ENCODE measurements around the gene CCM2.
"Not testable (repeated sequence)": the region's sequence is repeated elsewhere in the genome, so short reads cannot be mapped to it uniquely, and the experiment has no call there.

CCM2 gene

GRCh38 chr7:45106820-45107219, 106.8 kb downstream of the CCM2 start:
- DNase-seq (ENCODE audit: low read depth): no peak
- no peak overlapping the region for H3K4me3 ChIP-seq (ENCODE audit: low read depth, low read length)

GRCh38 chr7:45107356-45107755, 107.4 kb downstream of the CCM2 start:
- no peak overlapping the region for H3K4me3 ChIP-seq (ENCODE audit: low read depth, low read length)
- no peak for DNase-seq (ENCODE audit: low read depth)

- no peak for DNase-seq (ENCODE audit: low read depth)
- H3K4me3 ChIP-seq (ENCODE audit: low read depth, low read length): no peak overlapping the region
These were observed 108.9 kb downstream of the CCM2 start for GRCh38 chr7:45108863-45109262.

GRCh38 chr7:45111298-45112223, 111.6 kb downstream of the CCM2 start, which contains the start of gene TBRG4:
TSS of gene TBRG4 (minus strand) at chr7:45111697. CDS start at chr7:45109237, 2,460 bp downstream.
- H3K4me3 ChIP-seq (ENCODE audit: low read depth, low read length): peak within 1 kb of the TSS; percentile 88
- peak; percentile 63 for DNase-seq (ENCODE audit: low read depth)

- no peak for DNase-seq (ENCODE audit: low read depth)
- H3K4me3 ChIP-seq (ENCODE audit: low read depth, low read length): no peak overlapping the region
These were observed 112.6 kb downstream of the CCM2 start for GRCh38 chr7:45112648-45113047.

DNA sequence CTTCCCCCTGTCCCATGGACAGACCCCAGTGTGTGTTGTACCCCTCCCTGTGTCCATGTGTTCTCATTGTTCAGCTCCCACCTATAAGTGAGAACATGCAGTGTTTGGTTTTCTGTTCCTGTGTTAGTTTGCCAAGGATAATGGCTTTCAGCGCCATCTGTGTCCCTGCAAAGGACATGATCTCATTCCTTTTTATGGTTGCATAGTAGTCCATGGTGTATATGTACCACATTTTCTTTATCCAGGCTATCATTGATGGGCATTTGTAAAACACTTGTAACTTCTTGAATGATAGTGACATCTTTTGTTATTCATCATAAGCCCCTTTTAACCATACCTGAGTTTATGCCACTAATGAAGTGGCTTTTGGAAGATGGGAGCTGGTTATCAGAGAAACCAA, 114.3 kb downstream of the CCM2 start:
- H3K4me3 ChIP-seq (ENCODE audit: low read depth, low read length); DNase-seq (ENCODE audit: low read depth): not testable (repeated sequence)

DNA sequence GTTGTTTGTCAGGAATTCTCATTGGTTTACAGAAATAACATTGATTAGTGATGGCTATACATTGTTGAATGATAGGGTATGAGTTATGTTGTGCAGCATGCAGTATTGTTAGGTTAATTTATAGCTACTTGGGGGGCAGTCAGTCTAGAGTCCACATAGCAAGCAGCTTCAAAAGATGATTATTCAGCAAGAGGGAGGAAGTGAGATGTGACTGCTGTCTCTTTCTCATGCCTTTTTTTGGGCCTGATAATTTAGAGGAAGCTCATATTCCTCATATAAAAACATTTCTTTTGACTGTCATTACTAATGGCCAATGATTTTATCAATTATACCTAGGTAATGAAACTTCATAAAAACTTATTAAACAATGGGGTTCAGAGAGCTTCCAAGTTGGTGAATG, 114.9 kb downstream of the CCM2 start:
- DNase-seq (ENCODE audit: low read depth): no peak
- H3K4me3 ChIP-seq (ENCODE audit: low read depth, low read length): no peak overlapping the region

- no peak for DNase-seq (ENCODE audit: low read depth)
- no peak overlapping the region for H3K4me3 ChIP-seq (ENCODE audit: low read depth, low read length)
These were observed 116.0 kb downstream of the CCM2 start for GRCh38 chr7:45116048-45116447.

- H3K4me3 ChIP-seq (ENCODE audit: low read depth, low read length): no peak overlapping the region
- no peak for DNase-seq (ENCODE audit: low read depth)
These were observed 117.6 kb downstream of the CCM2 start for GRCh38 chr7:45117582-45117981.

DNA sequence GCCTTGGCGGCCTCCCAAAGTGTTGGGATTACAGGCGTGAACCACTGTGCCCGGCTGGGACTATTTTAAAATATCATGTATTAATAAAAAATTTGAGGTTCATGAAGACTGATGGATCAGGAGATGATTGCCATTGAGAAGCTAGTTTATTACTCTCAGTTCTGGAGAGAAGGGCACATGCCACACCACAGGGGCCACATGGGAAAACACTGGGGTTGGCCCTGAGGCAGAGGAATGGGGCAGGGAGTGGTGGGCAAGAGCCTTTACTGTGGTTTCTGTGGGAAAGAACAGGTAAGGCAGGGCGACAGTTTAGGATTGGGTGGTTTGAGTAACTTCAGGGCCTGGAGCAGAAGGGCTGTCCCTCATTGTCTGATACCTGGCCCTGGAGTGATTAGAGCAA, 118.3 kb downstream of the CCM2 start:
- DNase-seq (ENCODE audit: low read depth): no peak
- H3K4me3 ChIP-seq (ENCODE audit: low read depth, low read length): no peak overlapping the region

DNA sequence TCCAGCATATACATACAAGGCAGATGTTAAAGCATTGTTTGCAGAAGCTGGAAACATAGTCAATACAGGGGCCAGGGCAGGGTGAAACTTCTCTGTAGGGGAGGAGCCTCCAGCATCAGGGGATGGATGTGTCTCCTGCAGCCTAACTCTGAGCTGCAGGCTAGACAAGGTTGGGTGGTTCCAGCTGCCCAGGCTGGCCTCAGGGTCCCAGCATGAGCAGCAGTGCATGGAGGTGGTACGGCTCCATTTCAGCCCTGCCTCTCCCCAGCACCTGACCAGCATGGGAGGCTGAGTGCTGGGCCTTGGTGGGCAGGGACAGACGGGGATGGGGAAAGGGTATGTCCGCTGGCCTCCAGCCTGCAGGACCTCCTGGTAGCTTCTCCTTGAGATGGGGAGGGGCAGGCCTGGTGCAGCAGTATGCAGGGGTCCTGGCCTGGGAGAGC, 118.9 kb downstream of the CCM2 start:
- no peak for DNase-seq (ENCODE audit: low read depth)
- no peak overlapping the region for H3K4me3 ChIP-seq (ENCODE audit: low read depth, low read length)

DNA sequence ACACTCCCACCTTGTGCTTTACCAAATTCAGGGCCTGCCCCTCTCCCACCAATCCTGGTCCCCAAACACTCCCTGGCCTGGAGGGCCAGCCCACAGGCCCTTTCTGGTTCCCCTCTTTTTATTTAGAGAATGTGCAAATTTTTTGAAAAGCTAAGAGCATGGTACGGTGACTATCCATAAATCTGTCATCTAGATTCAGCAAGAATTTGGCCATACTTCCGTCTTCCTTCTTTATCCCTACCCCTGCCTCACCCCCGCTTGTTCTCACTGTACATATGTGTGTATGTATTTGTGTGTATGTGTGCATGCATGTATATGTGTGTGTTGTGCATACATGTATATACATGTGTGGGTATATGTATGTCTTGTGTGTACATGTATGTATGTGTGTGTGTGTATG, 119.5 kb downstream of the CCM2 start:
- DNase-seq (ENCODE audit: low read depth): no peak
- no peak overlapping the region for H3K4me3 ChIP-seq (ENCODE audit: low read depth, low read length)

DNA sequence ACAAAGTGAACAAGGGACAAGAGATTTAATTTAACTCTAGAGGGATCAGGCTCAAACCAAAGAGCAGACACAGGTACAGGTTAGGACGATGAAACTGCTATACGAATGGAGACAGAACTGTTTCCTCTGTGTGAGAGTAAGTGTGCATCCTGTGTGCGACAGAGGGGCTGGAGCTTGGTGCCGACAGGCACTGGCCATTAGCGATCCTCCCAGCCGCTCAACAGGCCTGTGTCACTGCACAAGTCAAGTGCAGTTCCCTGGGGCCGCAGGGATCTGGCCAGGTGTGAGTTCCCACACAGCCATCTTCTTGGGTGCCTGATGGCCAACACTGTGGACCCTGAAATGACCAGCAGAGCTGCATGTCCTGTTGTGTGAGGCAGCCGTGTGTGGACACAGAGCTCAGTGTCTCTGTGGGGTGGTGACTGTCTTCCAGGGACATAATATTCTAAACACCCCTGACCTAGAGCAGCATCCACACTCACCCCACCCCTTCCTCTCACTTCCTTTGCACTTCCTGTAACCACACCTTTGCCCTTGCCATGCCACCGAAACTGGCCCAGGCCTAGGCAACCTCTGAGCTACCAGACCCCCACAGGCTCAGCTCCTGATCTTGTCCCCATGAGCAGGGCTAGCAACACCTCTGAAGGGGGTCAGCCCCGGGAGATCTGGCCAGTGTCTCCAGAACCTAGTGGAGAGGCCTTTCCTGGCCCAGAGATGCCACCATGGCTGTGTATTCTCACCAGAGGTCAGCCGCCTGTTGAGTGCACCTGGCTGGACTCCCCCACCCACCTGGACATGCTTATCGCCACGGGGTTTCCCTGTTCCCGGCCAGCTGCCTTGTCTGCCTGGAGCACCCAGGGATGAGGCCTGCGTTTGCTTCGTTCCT, 123.2 kb downstream of the CCM2 start:
- no peak overlapping the region for H3K4me3 ChIP-seq (ENCODE audit: low read depth, low read length)
- DNase-seq (ENCODE audit: low read depth): no peak

- H3K4me3 ChIP-seq (ENCODE audit: low read depth, low read length): no peak overlapping the region
These were observed 124.1 kb downstream of the CCM2 start for GRCh38 chr7:45123913-45124710.

GRCh38 chr7:45125193-45125904, 125.3 kb downstream of the CCM2 start:
- DNase-seq (ENCODE audit: low read depth): no peak
- H3K4me3 ChIP-seq (ENCODE audit: low read depth, low read length): no peak overlapping the region

More at GRCh38 chr7:45123913-45124710, 124.1 kb downstream of the CCM2 start:
- no peak for DNase-seq (ENCODE audit: low read depth)

All from skeletal muscle cell (primary cell).